ENCODE results near the gene TIMP3. TPM values are rescaled to one million over a fixed set of nuclear protein-coding genes. Genes with fewer than 3 reads are reported as not detected.

Gene TIMP3
- polyA plus RNA-seq, 1 of the 3 experiments (the other 2 are of a cell fraction) = 26.1 TPM

- TF ChIP-seq SIN3A (IDR thresholded peaks at IDR 0.05; ENCODE audit: borderline replicate concordance, low read depth, low read length) = no peak
- no peak for TF ChIP-seq YY1 (IDR thresholded peaks at IDR 0.05; ENCODE audit: low read depth)
- no peak for TF ChIP-seq RXRA (IDR thresholded peaks at IDR 0.05; ENCODE audit: borderline replicate concordance, low read depth)
- TF ChIP-seq NRF1 (IDR thresholded peaks at IDR 0.05; ENCODE audit: low read depth, low read length) = no peak
- TF ChIP-seq TCF12 (IDR thresholded peaks at IDR 0.05) = no peak
- TF ChIP-seq TAF1 (IDR thresholded peaks at IDR 0.05; ENCODE audit: borderline replicate concordance, low read depth, low read length) = no peak
- no peak for TF ChIP-seq SMC3 (IDR thresholded peaks at IDR 0.05; ENCODE audit: low read depth, low read length)
- TF ChIP-seq GABPA (IDR thresholded peaks at IDR 0.05; ENCODE audit: low read depth) = no peak
- no peak for TF ChIP-seq JUND (IDR thresholded peaks at IDR 0.05)
- Histone ChIP-seq H3K27ac (ENCODE audit: low read depth in 2 of 2, low read length in 1 of 2) (no peak overlapping the region), H3K36me3 (replicated peaks in 1 of 2; ENCODE audit: control insufficient read depth in 1 of 2, insufficient read depth in 2 of 2, low read length in 1 of 2) (no peaks in the 10 kb centered on the region), H3K9me3 (no peaks in the 10 kb centered on the region), H3K4me1 (ENCODE audit: control insufficient read depth in 1 of 2, insufficient read depth in 2 of 2, low read depth in 1 of 2, low read length in 1 of 2) (no peaks in the 10 kb centered on the region; a peak in 1 of 4 replicates), H3K9ac (no peak overlapping the region), H3K4me3 (ENCODE audit: low read depth in 2 of 2, low read length in 1 of 2) (no peak overlapping the region), H3K4me2 (no peak overlapping the region), H3K27me3 (ENCODE audit: insufficient read depth) (no peaks in the 10 kb centered on the region), H4K20me1 (ENCODE audit: insufficient read depth) (no peaks in the 10 kb centered on the region), H3K79me2 (ENCODE audit: insufficient read depth) (no peaks in the 10 kb centered on the region), H3K9me2 (no peaks in the 10 kb centered on the region), H2AFZ (ENCODE audit: low read depth) (no peak overlapping the region), H3F3A (replicated peaks; ENCODE audit: insufficient read depth) (no peaks in the 10 kb centered on the region)
- WGBS (ENCODE audit: low lambda C conversion rate) = 69% methylated on average over 4 of the region's 4 CpGs
- POLR2A ChIA-PET = no interaction called here
- CTCF ChIA-PET = interaction anchor here (0.7 to 4.2 kb wide), 4 partner anchors 19 to 238 kb away, joined by 3 to 22 read pairs (median 12); no protein-coding TSS in a partner anchor
- no peak for DNase-seq
These were observed 23.5 kb upstream of the TIMP3 start for GRCh38 chr22:32777987-32778386.

- CTCF ChIA-PET = interaction anchor here (1.5 to 5.0 kb wide), 2 partner anchors 16 to 206 kb away, joined by 3 to 36 read pairs; no protein-coding TSS in a partner anchor
- no peaks in the 10 kb centered on the region for H3K9me2 ChIP-seq
- H3K4me1 ChIP-seq (ENCODE audit: control insufficient read depth in 1 of 2, insufficient read depth in 2 of 2, low read depth in 1 of 2, low read length in 1 of 2) = peaks cover 0 to 2% of the 10 kb centered on the region in 2 experiments; a peak in 1 of 4 replicates
- H3K36me3 ChIP-seq (replicated peaks in 1 of 2; ENCODE audit: control insufficient read depth in 1 of 2, insufficient read depth in 2 of 2, low read length in 1 of 2) = no peaks in the 10 kb centered on the region
- no peaks in the 10 kb centered on the region for H3F3A ChIP-seq (replicated peaks; ENCODE audit: insufficient read depth)
- DNase-seq = no peak
- POLR2A ChIA-PET = no interaction called here
- H3K79me2 ChIP-seq (ENCODE audit: insufficient read depth) = no peaks in the 10 kb centered on the region
- no peak overlapping the region for H2AFZ ChIP-seq (ENCODE audit: low read depth)
- H3K9me3 ChIP-seq = no peaks in the 10 kb centered on the region
- H3K27me3 ChIP-seq (ENCODE audit: insufficient read depth) = no peaks in the 10 kb centered on the region
- H3K9ac ChIP-seq = no peak overlapping the region
- H3K4me3 ChIP-seq (ENCODE audit: low read depth in 2 of 2, low read length in 1 of 2) = no peak overlapping the region
- no peak overlapping the region for H3K27ac ChIP-seq (ENCODE audit: low read depth in 2 of 2, low read length in 1 of 2)
- TF ChIP-seq TAF1 (IDR thresholded peaks at IDR 0.05; ENCODE audit: borderline replicate concordance, low read depth, low read length) (no peak), ELF1 (IDR thresholded peaks at IDR 0.05) (no peak), SMC3 (IDR thresholded peaks at IDR 0.05; ENCODE audit: low read depth, low read length) (no peak), RCOR1 (IDR thresholded peaks at IDR 0.05; ENCODE audit: low read length) (no peak), TCF12 (IDR thresholded peaks at IDR 0.05) (no peak), SIN3A (IDR thresholded peaks at IDR 0.05; ENCODE audit: borderline replicate concordance, low read depth, low read length) (no peak), FOXM1 (IDR thresholded peaks at IDR 0.05; ENCODE audit: low read depth) (no peak), USF1 (IDR thresholded peaks at IDR 0.05; ENCODE audit: borderline replicate concordance, low read depth) (no peak), FOSL2 (IDR thresholded peaks at IDR 0.05; ENCODE audit: borderline replicate concordance, low read depth) (no peak), MEF2A (IDR thresholded peaks at IDR 0.05; ENCODE audit: borderline replicate concordance, low read depth) (no peak), RFX5 (IDR thresholded peaks at IDR 0.05; ENCODE audit: low read length) (no peak), JUND (IDR thresholded peaks at IDR 0.05) (no peak), NFIC (IDR thresholded peaks at IDR 0.05; ENCODE audit: borderline replicate concordance) (no peak), REST (IDR thresholded peaks at IDR 0.05; ENCODE audit: low read depth, low read length) (no peak), GABPA (IDR thresholded peaks at IDR 0.05; ENCODE audit: low read depth) (no peak), MAX (IDR thresholded peaks at IDR 0.05; ENCODE audit: low read depth) (no peak), TEAD4 (IDR thresholded peaks at IDR 0.05; ENCODE audit: borderline replicate concordance, insufficient read depth) (no peak), EZH2phosphoT487 (IDR thresholded peaks at IDR 0.05; ENCODE audit: borderline replicate concordance, low read depth) (no peak), NRF1 (IDR thresholded peaks at IDR 0.05; ENCODE audit: low read depth, low read length) (no peak), CHD2 (IDR thresholded peaks at IDR 0.05; ENCODE audit: low read length, partially characterized antibody) (no peak)
- 67% methylated on average over 2 of the region's 2 CpGs for WGBS (ENCODE audit: low lambda C conversion rate)
- H4K20me1 ChIP-seq (ENCODE audit: insufficient read depth) = no peaks in the 10 kb centered on the region
- no peak overlapping the region for H3K4me2 ChIP-seq
These were observed 20.7 kb upstream of the TIMP3 start for GRCh38 chr22:32780726-32781310.

Data from SK-N-SH (cell line).